Keratinocyte (primary cell): ENCODE measurements around the gene OAS3.

Source experiments
- EZH2 ChIP-seq: IDR thresholded peaks from one replicate; pipeline ENCODE4 v1.6.1; 2012; ENCODE audit warnings: inconsistent platforms, mild to moderate bottlenecking, low read length, moderate library complexity
- TF ChIP-seq, protein P1 (sequence below), 3 experiments: IDR thresholded peaks in 1 of 3; conservative IDR thresholded peaks in 1 of 3; optimal IDR thresholded peaks in 1 of 3; 2 replicates in 2 of 3; 3 replicates in 1 of 3; pipeline versions ENCODE3 to v1.5.1; 2011; ENCODE audit warnings: low read length in 3 of 3, mild to moderate bottlenecking in 3 of 3, moderate library complexity in 2 of 3, control low read depth in 1 of 3, inconsistent platforms in 1 of 3; ENCODE audit not compliant: insufficient read depth in 2 of 3; ENCODE audit errors: extremely low read depth in 1 of 3

DNA sequence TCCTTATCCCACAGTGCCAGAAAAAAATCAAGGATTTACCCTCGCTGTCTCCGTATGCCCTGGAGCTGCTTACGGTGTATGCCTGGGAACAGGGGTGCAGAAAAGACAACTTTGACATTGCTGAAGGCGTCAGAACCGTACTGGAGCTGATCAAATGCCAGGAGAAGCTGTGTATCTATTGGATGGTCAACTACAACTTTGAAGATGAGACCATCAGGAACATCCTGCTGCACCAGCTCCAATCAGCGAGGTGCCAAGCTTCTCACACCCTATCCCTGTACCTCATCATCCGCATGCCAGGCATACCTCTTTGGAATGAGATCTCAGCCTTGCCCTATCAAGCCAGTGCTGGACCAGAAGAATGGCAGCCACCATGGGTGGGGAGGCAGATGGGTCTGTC, 59.2 kb downstream of the OAS3 start:
- TF ChIP-seq, protein P1, sequence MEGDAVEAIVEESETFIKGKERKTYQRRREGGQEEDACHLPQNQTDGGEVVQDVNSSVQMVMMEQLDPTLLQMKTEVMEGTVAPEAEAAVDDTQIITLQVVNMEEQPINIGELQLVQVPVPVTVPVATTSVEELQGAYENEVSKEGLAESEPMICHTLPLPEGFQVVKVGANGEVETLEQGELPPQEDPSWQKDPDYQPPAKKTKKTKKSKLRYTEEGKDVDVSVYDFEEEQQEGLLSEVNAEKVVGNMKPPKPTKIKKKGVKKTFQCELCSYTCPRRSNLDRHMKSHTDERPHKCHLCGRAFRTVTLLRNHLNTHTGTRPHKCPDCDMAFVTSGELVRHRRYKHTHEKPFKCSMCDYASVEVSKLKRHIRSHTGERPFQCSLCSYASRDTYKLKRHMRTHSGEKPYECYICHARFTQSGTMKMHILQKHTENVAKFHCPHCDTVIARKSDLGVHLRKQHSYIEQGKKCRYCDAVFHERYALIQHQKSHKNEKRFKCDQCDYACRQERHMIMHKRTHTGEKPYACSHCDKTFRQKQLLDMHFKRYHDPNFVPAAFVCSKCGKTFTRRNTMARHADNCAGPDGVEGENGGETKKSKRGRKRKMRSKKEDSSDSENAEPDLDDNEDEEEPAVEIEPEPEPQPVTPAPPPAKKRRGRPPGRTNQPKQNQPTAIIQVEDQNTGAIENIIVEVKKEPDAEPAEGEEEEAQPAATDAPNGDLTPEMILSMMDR (optimal IDR thresholded peaks at IDR 0.05 in 1 of 3, IDR thresholded peaks at IDR 0.05 in 1 of 3, conservative IDR thresholded peaks at IDR 0.05 in 1 of 3; ENCODE audit: extremely low read depth in 1 of 3, insufficient read depth in 2 of 3, low read length in 3 of 3), result no peak
- TF ChIP-seq EZH2, result no peak
